HCT116 (cell line): ENCODE measurements around the gene NALCN. TPM values are rescaled to one million over a fixed set of nuclear protein-coding genes. Genes with fewer than 3 reads are reported as not detected.

Source experiments
- ATAC-seq: fragments of 200-7000 bp; cut with Tn5 transposase; 2 replicates; pipeline ENCODE4 v1.9.1; 2020; ENCODE audit warnings: mild to moderate bottlenecking, moderate library complexity
- BruUV-seq: library from RNA; stranded (reverse); fragments of 400-500 nt; replicated peaks from 2 replicates; lab custom pipeline; 2021; lab: Mats Ljungman, UMichigan
- CTCF ChIA-PET: fragments of 300-600 bp; sonication (Branson Sonifier 250); formaldehyde crosslinking; loops from one replicate; lab custom pipeline; 2021; ENCODE audit warnings: antibody characterized with exemption; lab: Charles Lee
- POLR2A ChIA-PET: fragments of 300-600, 350-600 bp; sonication (Branson Sonifier 250); formaldehyde crosslinking; loops from one replicate; lab custom pipeline; 2021; ENCODE audit warnings: antibody characterized with exemption; lab: Charles Lee
- RAD21 ChIA-PET, 2 experiments: fragments of 300-600 bp; sonication (Branson Sonifier 250); formaldehyde crosslinking; loops; one replicate each; lab custom pipeline; 2023; ENCODE audit warnings: low total read pairs in 2 of 2; ENCODE audit not compliant: uncharacterized antibody in 2 of 2, unreplicated experiment in 2 of 2, low non-redundant PET in 1 of 2; lab: Charles Lee
- DNase-seq: peaks from one replicate; pipeline ENCODE4 v3.0.0-alpha.2; 2010; ENCODE audit warnings: low read depth, low spot score
- H2AFZ ChIP-seq: fragments of 200-600 bp; shearing (Covaris generic), sonication (generic); 2 replicates; pipeline ENCODE4 v1.6.1; 2017; ENCODE audit warnings: low read depth, mixed run types, mixed read lengths, antibody characterized with exemption, low read length; ENCODE audit not compliant: poor library complexity, severe bottlenecking
- H3K27ac ChIP-seq: 2 replicates; pipeline ENCODE4 v1.5.1; 2012; ENCODE audit warnings: low read depth, low read length
- H3K27me3 ChIP-seq: fragments of 200-600 bp; sonication (generic); 2 replicates; pipeline ENCODE4 v1.6.1; 2016; ENCODE audit warnings: mixed run types, low read length, mixed read lengths; ENCODE audit not compliant: insufficient read depth
- H3K36me3 ChIP-seq, 2 experiments: fragments of 200-500 bp in 1 of 2; fragments of 200-600 bp in 1 of 2; sonication (Bioruptor generic) in 1 of 2; sonication (generic) in 1 of 2; 2 replicates each; pipeline versions ENCODE4 v1.5.1 to v1.6.1; 2014 to 2016; ENCODE audit warnings: low read length in 2 of 2, inconsistent platforms in 1 of 2, mixed read lengths in 1 of 2, mixed run types in 1 of 2; ENCODE audit not compliant: insufficient read depth in 2 of 2, control insufficient read depth in 1 of 2
- H3K4me1 ChIP-seq, 2 experiments: fragments of 200-600 bp in 1 of 2; sonication (generic) in 1 of 2; 2 replicates each; pipeline versions ENCODE4 v1.5.1 to v1.6.1; 2012 to 2017; ENCODE audit warnings: low read length in 2 of 2, inconsistent platforms in 1 of 2, mild to moderate bottlenecking in 1 of 2, mixed read lengths in 1 of 2, mixed run types in 1 of 2, moderate library complexity in 1 of 2; ENCODE audit not compliant: insufficient read depth in 2 of 2, control insufficient read depth in 1 of 2
- H3K4me2 ChIP-seq: fragments of 200-600 bp; sonication (generic); 2 replicates; pipeline ENCODE4 v1.6.1; 2017; ENCODE audit warnings: mixed run types, low read length, mixed read lengths
- H3K4me3 ChIP-seq, 2 experiments: fragments of 200-600 bp in 1 of 2; sonication (generic) in 1 of 2; replicated peaks in 1 of 2; 2 replicates each; pipeline ENCODE4 v1.5.1; 2011 to 2016; ENCODE audit warnings: low read length in 2 of 2, control low read depth in 1 of 2, low read depth in 1 of 2, mild to moderate bottlenecking in 1 of 2, mixed read lengths in 1 of 2, mixed run types in 1 of 2
- H3K79me2 ChIP-seq: fragments of 200-600 bp; sonication (generic); 2 replicates; pipeline ENCODE4 v1.6.1; 2017; ENCODE audit warnings: mild to moderate bottlenecking, mixed run types, low read length, moderate library complexity, mixed read lengths; ENCODE audit not compliant: insufficient read depth
- H3K9ac ChIP-seq: fragments of 200-600 bp; sonication (generic); 2 replicates; pipeline ENCODE4 v1.6.1; 2016; ENCODE audit warnings: low read length, mixed read lengths
- H3K9me2 ChIP-seq: fragments of 200-600 bp; sonication (generic), shearing (Covaris generic); 2 replicates; pipeline ENCODE4 v1.6.1; 2017; ENCODE audit warnings: mixed run types, mild to moderate bottlenecking, moderate library complexity; ENCODE audit not compliant: insufficient read depth
- H3K9me3 ChIP-seq, 2 experiments: fragments of 200-500 bp in 1 of 2; fragments of 200-600 bp in 1 of 2; sonication (Bioruptor generic) in 1 of 2; sonication (generic) in 1 of 2; 2 replicates each; pipeline ENCODE4 v1.6.1; 2014 to 2017; ENCODE audit warnings: low read length in 2 of 2, mixed read lengths in 2 of 2, inconsistent platforms in 1 of 2, low read depth in 1 of 2, mild to moderate bottlenecking in 1 of 2, mixed run types in 1 of 2, moderate library complexity in 1 of 2; ENCODE audit not compliant: control insufficient read depth in 1 of 2, insufficient read depth in 1 of 2
- H4K20me1 ChIP-seq: fragments of 200-600 bp; sonication (generic), shearing (Covaris generic); 2 replicates; pipeline ENCODE4 v1.6.1; 2017; ENCODE audit warnings: mixed run types, mild to moderate bottlenecking, moderate library complexity; ENCODE audit not compliant: insufficient read depth
- CBX3 ChIP-seq: IDR thresholded peaks from 2 replicates; pipeline ENCODE4 v1.6.1; 2012; ENCODE audit warnings: low read depth
- EGR1 ChIP-seq: IDR thresholded peaks from 2 replicates; pipeline ENCODE4 v1.6.1; 2012; ENCODE audit warnings: low read depth
- EZH2 ChIP-seq: fragments of 200-600 bp; sonication (generic); IDR thresholded peaks from 2 replicates; pipeline ENCODE4 v1.6.1; 2017; ENCODE audit warnings: antibody characterized with exemption, mixed run types
- EZH2phosphoT487 ChIP-seq: fragments of 200-600 bp; IDR thresholded peaks from 2 replicates; pipeline ENCODE4 v1.6.1; 2018; ENCODE audit warnings: antibody characterized with exemption, borderline replicate concordance
- FOSL1 ChIP-seq: IDR thresholded peaks from 2 replicates; pipeline ENCODE4 v1.6.1; 2012; ENCODE audit warnings: low read depth
- POLR2A ChIP-seq: IDR thresholded peaks from 2 replicates; pipeline ENCODE4 v1.7.0; 2011; ENCODE audit warnings: borderline replicate concordance; ENCODE audit not compliant: insufficient read depth, insufficient read length; ENCODE audit errors: extremely low read depth
- RAD21 ChIP-seq: IDR thresholded peaks from 2 replicates; pipeline ENCODE4 v1.6.1; 2012; ENCODE audit warnings: low read depth, mild to moderate bottlenecking
- SRF ChIP-seq: IDR thresholded peaks from 2 replicates; pipeline ENCODE4 v1.6.1; 2012; ENCODE audit warnings: low read depth
- TCF7L2 ChIP-seq: IDR thresholded peaks from 2 replicates; pipeline ENCODE4 v1.7.0; 2011; ENCODE audit warnings: borderline replicate concordance, inconsistent platforms; ENCODE audit not compliant: insufficient read depth, insufficient read length; ENCODE audit errors: extremely low read depth
- ZFX ChIP-seq: fragments of 450-650 bp; IDR thresholded peaks from 2 replicates; pipeline ENCODE4 v1.6.1; 2017
- ZNF274 ChIP-seq: fragments of 200-500 bp; sonication (Bioruptor generic); IDR thresholded peaks from 2 replicates; pipeline ENCODE4 v1.6.1; 2014; ENCODE audit warnings: mild to moderate bottlenecking, low read depth, low read length, inconsistent platforms
- intact Hi-C: fragments of 100-400 bp; cut with micrococcal nuclease; formaldehyde crosslinking; loops from 2 replicates; pipeline ENCODE4 v1.10.0; 2022
- total RNA-seq: library from RNA; stranded (reverse); gene quantifications from one replicate; pipeline ENCODE4 v1.2.1, GENCODE V29; 2021; ENCODE audit not compliant: unreplicated experiment
- TF ChIP-seq, protein P1 (sequence below): IDR thresholded peaks from 2 replicates; pipeline ENCODE4 v1.6.1; 2011; ENCODE audit warnings: mild to moderate bottlenecking, low read length, moderate library complexity; ENCODE audit not compliant: insufficient replicate concordance; ENCODE audit errors: extremely low read depth
- TF ChIP-seq, protein P2 (sequence below): IDR thresholded peaks from 2 replicates; pipeline ENCODE4 v1.6.1; 2012; ENCODE audit warnings: low read depth

Gene NALCN
- total RNA-seq, 1 experiment from 2014 or later: not detected

DNA sequence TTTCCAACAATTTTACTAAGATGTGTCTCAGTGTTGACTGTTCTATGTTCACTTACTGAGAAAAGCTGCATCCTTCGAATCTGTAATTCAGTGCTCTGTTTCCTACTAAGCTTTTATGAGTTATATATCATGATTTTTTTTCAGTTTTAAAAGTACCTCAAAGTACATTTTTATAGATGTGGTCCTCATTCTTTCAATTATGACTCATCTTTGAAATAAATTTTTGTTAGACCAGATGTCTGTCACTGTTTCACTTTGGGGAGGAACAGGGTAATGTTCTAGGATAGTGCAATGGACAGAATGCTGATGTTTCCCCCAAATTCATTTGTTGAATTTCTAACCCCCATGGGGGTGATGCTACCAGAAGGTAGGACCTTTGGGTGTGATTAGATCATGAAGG lies 74.8 kb downstream of the NALCN start:
- Histone ChIP-seq H2AFZ (no peak overlapping the region), H3K9ac (no peak overlapping the region), H3K27ac (no peak overlapping the region), H3K36me3 (no peaks in the 10 kb centered on the region), H3K9me2 (no peaks in the 10 kb centered on the region), H3K4me2 (no peak overlapping the region), H3K79me2 (no peaks in the 10 kb centered on the region), H4K20me1 (no peaks in the 10 kb centered on the region), H3K27me3 (no peaks in the 10 kb centered on the region), H3K9me3 (peaks cover 0 to 18% of the 10 kb centered on the region in 2 experiments; a peak in 2 of 4 replicates), H3K4me3 (no peak overlapping the region), H3K4me1 (no peaks in the 10 kb centered on the region)
- intact Hi-C loops: no loop called here
- ChIA-PET POLR2A (no interaction called here), CTCF (no interaction called here), RAD21 (no interaction called here)
- no peak for DNase-seq
- ATAC-seq: no peak
- TF ChIP-seq SRF (no peak), EGR1 (no peak)
- TF ChIP-seq, protein P1, sequence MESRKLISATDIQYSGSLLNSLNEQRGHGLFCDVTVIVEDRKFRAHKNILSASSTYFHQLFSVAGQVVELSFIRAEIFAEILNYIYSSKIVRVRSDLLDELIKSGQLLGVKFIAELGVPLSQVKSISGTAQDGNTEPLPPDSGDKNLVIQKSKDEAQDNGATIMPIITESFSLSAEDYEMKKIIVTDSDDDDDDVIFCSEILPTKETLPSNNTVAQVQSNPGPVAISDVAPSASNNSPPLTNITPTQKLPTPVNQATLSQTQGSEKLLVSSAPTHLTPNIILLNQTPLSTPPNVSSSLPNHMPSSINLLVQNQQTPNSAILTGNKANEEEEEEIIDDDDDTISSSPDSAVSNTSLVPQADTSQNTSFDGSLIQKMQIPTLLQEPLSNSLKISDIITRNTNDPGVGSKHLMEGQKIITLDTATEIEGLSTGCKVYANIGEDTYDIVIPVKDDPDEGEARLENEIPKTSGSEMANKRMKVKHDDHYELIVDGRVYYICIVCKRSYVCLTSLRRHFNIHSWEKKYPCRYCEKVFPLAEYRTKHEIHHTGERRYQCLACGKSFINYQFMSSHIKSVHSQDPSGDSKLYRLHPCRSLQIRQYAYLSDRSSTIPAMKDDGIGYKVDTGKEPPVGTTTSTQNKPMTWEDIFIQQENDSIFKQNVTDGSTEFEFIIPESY: no peak
- no TSS peak for BruUV-seq

DNA sequence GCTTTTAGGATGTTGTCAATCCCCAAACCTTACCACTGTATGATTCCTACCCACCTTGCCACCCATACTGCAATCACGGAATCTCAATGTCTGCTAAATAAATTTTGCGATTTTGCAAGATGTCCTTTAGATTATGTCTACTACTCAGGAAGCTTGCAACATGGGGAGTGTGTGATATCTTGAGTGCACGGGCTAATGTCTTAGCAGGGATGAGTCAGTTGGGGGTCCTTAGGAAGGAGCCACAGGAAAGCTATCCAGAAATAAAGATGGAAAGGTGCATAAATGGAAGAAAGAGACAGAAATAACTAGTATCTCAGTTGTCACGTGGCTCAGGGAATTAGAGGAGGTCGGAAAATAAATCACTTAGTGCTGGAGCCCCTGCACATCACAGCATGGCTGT lies 77.1 kb downstream of the NALCN start:
- H2AFZ ChIP-seq: no peak overlapping the region
- RAD21 ChIA-PET: no interaction called here
- H3K27me3 ChIP-seq: no peaks in the 10 kb centered on the region
- DNase-seq: no peak
- TF ChIP-seq CBX3: no peak
- TF ChIP-seq EZH2phosphoT487: no peak
- TF ChIP-seq TCF7L2: no peak
- TF ChIP-seq ZFX: no peak
- TF ChIP-seq, protein P2, sequence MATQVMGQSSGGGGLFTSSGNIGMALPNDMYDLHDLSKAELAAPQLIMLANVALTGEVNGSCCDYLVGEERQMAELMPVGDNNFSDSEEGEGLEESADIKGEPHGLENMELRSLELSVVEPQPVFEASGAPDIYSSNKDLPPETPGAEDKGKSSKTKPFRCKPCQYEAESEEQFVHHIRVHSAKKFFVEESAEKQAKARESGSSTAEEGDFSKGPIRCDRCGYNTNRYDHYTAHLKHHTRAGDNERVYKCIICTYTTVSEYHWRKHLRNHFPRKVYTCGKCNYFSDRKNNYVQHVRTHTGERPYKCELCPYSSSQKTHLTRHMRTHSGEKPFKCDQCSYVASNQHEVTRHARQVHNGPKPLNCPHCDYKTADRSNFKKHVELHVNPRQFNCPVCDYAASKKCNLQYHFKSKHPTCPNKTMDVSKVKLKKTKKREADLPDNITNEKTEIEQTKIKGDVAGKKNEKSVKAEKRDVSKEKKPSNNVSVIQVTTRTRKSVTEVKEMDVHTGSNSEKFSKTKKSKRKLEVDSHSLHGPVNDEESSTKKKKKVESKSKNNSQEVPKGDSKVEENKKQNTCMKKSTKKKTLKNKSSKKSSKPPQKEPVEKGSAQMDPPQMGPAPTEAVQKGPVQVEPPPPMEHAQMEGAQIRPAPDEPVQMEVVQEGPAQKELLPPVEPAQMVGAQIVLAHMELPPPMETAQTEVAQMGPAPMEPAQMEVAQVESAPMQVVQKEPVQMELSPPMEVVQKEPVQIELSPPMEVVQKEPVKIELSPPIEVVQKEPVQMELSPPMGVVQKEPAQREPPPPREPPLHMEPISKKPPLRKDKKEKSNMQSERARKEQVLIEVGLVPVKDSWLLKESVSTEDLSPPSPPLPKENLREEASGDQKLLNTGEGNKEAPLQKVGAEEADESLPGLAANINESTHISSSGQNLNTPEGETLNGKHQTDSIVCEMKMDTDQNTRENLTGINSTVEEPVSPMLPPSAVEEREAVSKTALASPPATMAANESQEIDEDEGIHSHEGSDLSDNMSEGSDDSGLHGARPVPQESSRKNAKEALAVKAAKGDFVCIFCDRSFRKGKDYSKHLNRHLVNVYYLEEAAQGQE: no peak
- TF ChIP-seq ZNF274: no peak
- TF ChIP-seq EGR1: no peak
- TF ChIP-seq, protein P1: no peak
- TF ChIP-seq RAD21: no peak
- TF ChIP-seq EZH2: no peak
- TF ChIP-seq FOSL1: no peak
- TF ChIP-seq POLR2A: no peak
- H3K9me2 ChIP-seq: no peaks in the 10 kb centered on the region
- no peak overlapping the region for H3K4me2 ChIP-seq
- no peak for ATAC-seq
- H4K20me1 ChIP-seq: no peaks in the 10 kb centered on the region
- H3K27ac ChIP-seq: no peak overlapping the region
- H3K4me1 ChIP-seq: no peaks in the 10 kb centered on the region
- H3K36me3 ChIP-seq: no peaks in the 10 kb centered on the region
- intact Hi-C loops: no loop called here
- POLR2A ChIA-PET: no interaction called here
- CTCF ChIA-PET: no interaction called here
- H3K79me2 ChIP-seq: no peaks in the 10 kb centered on the region
- H3K9me3 ChIP-seq: peaks cover 0 to 19% of the 10 kb centered on the region in 2 experiments; a peak in 2 of 4 replicates
- no peak overlapping the region for H3K4me3 ChIP-seq
- no peak overlapping the region for H3K9ac ChIP-seq
- no TSS peak for BruUV-seq
